ENCODE data around the gene SPECC1L.

The SPECC1L gene

DNA sequence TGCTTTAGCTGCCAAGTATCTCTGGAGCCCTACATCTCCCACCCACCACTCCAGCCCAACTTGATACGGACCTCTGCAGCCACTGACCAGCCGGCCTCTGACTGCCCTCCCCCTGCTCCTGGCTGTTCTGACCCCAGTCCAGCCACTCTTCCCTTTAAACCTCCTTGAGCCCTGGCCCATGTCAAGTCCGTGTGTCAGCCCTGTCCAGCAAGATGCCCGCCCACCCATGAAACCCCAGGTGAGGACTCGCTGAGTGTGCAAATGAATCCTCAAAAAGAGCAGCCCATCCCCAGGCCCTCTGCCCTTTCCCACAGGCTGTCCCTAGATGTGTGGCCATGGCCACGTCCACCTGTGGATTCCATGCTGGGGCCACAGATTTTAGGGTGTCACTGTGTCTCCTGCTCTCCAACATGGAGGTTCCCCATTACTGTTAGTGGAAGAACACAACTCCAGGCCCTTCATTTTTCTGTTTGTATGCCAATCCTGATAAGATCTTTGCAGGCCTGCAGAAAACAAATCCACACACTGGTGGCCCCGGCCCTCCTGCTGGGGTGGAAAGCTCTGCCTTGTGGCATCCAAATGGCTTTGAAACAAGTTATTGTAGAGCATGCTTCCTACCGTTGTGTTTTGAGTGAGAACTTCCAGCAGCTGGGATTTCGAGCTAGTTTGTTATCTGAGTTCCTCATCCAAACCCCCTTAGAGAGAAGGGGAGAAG, 134.1 kb downstream of the SPECC1L start:
- DNase-seq, result no peak

DNA sequence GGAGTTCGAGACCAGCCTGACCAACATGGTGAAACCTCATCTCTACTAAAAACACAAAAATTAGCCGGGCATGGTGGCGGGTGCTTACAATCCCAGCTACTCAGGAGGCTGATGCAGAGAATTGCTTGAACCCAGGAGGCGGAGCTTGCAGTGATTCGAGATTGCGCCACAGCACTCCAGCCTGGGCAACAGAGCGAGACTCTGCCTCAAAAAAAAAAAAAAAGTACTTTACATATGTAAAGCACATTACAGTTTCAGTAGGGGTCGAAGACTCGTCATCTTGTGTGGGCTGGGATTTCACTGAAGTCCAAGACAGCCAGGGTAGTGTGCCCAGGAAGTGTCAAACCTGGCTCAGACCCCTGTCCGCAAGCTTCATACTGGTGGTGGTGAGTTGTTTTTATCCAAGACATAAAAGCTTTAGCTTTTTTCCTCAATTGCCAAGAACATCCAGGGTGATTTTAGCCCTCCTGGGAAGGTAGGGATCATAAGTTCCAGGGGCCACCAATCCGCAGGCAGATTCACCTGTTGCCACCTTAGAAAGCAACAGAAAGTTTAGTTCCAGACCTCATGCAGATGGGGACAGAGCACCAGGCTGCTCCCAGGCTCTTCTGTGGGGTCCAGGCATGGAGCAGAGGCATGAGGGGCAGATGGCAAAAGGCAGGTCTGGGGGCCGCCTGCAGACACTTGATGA, 135.1 kb downstream of the SPECC1L start:
- no peak for DNase-seq

DNA sequence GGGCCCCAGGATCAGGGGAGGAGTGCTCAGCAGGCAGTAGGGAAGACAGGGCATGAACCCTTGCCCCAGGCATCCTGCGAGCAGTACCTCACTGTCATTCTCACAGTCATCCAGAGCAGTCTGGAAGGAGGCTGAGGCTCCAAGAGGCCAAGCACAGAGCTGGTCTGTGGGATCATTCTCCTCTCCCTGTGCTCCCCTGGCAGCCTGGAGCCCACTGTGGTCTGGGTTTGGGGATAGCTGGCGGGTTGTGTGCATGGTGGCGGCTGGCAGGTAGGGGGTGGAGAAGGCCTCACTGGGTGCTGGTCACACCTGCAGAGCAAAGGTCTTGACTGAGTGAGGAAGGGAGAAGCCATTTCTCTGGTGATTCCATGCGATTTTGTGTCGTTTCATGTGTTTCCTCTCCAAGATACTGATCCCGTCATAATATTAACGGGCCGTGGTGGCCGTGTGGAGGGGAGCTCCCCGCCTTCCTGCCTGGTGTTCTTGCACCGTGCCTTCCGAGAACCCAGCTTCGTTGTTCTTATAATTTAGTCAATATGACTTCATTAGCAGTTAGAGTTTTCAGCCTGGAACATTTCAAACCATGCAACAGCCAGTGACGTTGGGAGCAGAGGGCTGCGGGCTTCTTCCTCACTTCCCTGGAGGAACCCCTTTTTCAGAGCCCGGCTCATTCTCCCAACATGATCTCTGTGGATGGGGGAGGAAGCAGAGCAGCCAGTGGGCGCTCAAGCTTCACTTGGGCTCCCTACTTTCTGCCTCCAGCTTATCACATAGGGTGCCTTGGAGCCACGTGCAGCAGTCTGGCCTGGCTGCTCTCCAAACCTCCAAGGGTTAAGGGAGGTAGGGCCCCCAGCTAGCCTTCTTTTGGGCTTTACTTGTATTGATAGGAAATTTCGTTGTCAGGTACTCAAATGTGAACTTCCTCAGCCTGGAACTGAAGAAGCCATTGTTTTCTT, 136.0 kb downstream of the SPECC1L start:
- no peak for DNase-seq

DNA sequence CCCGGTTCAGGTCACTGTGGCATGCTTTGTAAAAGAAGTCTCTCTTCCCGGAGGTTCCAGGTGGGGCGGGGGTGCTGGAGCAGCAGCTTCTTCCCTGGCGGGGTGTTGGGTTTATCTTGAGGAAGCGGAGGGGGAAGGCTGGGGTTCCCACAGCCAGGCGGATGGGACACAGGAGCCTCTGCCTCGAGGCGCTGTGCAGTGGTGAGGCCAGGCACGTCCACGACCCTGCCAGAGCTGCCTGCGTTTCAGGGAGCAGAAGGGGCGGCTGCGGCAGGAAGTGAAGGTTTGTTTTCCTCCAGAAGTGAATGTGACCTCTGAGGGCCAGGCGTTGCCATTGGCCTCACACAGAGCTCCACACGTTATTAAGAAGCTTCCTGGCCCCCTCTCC, 136.6 kb downstream of the SPECC1L start:
- DNase-seq, result no peak

DNA sequence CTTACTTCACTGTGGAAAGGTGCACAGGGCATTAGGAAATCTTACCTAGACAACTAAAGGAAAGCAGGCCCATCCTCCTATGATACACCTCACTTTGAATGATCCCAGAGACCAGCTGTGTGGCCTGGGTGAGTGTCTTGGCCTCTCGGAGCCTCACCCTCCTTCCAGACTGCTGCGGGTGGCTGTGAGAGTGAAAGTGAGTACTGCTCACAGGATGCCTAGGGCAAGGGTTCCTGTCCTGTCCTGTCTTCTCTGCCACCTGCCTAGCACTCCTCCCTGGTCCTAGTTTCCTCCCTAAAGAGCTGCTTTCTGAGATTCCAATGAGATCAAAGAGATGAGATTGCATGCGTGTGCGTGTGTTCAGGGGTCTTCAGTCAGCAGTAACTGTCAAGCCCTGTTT, 137.3 kb downstream of the SPECC1L start:
- DNase-seq, result no peak

DNA sequence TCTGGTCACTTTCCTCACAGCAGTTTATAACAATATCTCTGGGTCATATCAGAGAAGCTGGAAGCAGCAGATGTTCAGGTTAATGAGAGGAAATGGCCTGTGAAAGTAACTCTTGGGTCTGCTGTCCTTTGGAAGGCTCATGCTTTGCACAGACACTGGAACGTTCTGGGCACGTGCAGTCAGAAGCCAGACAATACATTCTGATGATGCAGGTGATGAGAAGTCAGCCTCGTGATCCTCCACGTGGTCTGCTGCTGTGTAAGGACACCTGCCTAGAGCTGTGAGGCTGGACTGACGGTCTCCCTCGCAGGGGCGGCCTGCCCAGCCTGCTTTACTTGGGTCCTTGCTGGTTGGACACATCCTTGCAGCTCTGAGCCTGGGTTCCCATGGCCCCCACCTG, 138.0 kb downstream of the SPECC1L start:
- DNase-seq, result no peak

DNA sequence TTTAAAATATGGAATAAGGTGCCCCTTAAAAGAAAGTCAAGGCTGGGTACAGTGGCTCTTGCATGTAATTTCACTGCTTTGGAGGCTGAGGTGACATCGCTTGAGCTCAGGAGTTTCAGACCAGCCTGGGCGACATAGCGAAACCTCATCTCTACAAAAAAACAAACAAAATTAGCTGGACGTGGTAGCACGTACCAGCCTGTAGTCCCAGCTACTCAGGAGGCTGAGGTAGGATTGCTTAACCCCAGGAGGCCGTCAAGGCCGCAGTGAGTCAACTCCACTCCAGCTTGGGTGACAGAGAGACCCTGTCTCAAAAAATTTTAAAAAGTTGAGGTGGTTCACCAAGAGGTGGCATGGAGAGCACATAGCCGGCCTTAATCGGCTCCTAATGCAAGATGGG, 139.1 kb downstream of the SPECC1L start:
- DNase-seq, result no peak

DNA sequence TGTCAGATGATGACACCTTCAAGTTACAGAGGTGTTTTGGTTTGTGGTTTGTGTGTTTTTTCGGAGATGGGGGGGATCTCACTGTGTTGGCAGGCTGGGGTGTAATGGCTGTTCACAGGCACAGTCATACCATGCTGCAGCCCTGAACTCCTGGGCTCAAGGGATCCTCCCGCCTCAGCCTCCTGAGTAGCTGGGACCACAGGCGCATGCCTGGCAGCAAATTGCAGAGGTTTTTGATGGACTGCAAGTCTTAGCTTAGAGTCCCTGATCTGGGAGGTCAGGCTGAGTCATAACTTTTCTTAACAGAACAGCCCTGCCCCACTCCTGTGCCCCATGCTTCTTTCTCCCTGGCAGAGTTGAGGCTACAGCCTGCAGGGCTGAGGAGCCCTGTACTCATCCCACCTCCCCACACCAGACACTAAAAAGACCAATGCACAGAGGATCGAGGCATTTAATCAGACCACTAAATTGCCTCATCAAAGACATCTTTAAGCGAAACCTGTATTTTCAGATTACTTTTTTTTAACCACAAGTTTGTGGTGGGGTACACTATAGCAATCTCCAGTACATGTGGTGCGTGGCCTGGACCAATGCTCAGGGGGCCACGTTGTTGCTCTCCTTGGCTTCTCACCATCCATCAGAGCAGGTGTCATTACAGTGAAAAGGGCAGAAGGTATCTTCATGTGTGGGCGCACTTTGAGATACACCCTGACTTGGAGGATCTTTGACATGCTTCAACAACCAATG, 139.7 kb downstream of the SPECC1L start:
- DNase-seq, result peak; percentile 6

DNA sequence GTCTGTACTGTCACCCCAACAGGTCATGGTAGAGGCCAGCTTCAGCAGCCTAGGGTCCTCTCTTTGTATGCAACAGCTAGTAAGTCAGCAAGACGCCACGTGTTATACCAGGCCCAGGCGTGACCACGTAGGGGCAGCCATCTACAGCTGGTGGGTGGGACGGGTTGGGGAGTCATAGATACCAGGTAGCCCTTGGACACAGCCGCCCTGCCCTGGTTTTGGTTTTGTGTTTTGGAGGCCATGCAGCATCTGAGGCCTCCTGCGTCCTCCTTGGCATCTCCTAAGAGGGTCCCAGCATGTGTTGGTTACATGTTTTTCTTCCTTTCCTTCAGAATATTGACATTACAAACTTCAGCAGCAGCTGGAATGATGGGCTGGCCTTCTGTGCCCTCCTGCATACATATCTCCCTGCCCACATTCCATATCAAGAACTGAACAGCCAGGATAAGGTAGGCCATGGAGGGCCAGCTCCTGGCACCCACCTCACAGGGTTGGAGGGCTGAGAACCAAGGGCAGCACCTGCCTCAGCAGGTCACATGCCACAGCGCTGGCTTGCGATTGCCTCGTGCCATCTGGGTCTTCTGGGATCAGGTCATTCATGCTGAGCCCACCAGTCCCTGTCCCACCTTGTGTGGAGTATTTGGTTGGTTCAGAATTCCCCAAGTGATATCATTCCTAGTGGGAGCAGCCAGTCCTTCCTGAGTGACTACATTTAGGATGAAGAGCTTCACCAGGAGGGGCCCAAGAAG, 140.8 kb downstream of the SPECC1L start:
- DNase-seq, result no peak

DNA sequence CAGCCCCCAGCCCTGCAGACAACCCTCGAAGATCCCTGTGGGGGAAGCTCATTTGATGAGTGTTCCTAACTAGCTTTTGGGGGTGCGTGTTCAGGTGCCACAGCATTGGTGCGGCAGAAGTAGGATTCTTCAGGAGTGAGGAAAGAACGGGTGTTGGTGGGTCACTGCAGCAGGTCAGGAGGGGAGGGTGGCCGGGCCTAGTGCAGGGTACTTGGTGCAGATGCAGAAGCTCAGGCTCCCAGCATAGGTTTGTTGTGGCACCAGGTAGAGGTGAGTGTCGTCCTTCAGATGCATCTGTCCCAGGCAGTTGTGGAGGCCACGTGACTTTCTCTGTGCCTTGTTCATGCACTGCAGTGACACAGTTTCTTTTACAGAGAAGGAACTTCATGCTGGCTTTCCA, 141.6 kb downstream of the SPECC1L start:
- DNase-seq, result no peak

DNA sequence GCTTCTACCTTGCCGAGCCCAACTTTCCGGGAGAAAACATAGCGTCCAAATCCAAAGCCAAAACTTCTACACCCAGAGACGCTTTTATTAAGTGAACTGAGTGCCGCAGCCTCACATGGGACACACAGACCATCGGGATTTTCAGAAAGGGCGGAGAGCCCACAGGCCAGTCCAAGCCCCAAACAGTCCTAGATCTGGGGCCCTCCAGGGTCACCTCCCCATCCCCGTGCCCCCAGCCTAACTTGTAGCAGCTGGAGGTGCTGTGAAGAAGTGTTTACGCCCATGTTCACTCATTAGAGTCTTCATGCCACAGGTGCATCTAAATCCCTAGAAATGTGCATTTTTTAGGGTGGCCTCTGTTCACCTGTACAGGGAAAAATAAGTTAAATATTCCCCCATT, 142.6 kb downstream of the SPECC1L start:
- no peak for DNase-seq

DNA sequence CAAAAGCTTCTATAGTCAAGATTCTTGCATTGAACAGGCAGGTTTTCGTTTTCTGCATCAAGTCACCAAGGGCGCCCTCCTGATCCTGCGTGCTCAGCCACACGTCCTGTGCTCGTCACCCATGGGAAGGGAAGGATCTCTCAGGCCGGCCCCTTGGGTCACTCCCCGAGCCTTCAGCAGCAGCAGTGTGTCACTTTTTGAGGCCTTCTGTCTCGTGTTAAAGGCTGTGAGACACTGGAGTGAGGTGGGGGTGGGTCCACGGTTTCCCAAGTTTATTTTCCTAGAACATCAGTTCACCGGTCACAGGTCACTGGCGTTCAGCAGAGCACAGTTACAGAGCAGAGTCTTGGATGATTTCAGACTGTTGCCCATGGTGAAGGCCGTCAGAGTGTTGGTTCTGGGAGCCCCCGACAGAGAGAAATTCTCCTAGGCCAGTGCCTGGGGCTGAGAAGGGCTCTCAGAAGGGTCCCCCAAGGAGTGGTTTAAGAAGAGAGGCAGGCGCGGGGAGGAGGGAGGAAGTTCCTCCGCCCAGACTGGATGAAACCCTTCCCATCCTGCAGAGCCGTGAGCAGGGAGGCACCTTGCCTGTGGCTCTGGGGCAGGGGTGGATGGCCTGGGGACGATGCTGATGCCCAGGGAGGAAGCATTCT, 143.2 kb downstream of the SPECC1L start:
- no peak for DNase-seq

DNA sequence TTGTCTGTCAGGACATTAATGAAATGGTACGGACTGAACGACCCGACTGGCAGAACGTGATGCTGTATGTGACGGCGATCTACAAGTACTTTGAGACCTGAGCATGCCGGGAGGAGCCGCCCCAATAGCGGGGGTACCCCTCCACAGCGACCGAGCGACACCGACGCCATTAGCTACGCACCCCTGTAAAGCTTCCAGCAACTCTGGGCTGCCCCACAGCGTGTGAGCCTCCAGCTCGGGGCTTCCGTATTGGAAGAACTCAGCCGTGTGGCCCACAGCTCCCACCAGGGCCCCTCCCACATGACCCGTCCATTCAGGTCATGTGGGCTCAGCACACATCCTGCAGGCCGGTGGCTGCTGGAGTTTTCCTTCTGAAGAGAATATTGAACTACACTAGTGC, 143.9 kb downstream of the SPECC1L start:
- no peak for DNase-seq

DNA sequence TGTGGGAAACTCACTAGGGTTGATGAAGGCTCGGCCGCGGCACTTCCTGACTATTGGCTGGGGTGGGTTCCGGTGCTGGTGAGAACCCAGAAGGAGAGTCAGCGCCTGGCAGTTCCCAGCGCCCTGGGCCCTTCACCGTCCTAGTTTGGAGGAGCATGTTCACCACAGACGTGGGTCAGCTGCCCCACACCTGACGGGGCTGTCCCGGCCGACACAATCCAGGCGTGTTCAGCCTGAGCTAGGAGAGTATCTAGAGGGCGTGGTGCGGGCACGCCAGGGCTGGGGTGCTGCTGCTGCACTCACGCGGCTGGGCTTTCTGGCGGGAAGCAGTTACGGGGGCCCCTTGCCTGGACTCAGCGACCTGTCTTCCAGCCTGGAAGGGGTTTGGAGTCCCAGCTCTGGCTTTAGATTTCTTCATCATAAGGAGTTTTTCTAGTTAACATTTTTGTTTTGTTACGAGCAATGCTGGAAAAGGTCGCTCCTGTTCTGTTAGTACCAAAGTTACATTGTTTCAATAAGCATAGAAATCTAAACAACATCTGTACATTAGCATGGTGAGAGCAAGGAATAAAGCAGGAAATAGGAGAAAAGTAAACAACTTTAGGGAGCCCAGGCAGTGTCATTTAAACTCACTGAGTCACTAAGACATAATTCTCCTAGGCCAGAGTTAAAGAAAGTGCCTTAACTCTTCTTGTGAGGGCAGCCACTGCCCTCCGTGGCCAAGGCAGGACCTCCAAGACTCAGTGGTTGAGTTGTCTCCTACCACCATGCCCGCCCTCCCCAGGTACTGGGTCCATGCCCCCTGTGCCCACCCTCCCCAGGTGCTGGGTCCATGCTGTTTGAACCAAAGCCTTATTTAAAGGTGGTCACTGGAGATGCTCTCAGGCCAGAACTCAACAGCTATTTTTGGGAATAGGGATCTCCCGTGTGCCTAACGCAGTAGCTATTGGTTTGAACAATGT, 144.6 kb downstream of the SPECC1L start:
- no peak for DNase-seq

DNA sequence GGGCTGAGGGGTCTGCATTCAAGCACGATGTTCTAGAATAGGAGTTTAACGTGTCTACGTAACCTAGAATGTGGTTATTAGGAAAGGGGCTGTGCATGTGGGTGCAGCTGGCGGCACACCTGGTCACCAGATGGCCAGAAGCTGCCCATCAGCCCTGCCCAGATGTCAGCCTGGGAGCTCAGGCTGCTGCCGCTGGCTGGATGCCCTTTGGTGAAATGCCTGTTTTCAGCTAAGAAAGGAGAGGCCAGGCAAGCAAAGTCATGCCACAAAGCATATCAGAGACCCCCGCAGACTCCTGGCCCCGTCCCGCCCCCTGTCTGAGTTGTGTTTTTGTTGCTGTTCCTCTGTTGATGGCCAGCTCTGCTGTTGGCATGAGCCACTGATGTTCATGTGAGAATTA, 145.5 kb downstream of the SPECC1L start:
- no peak for DNase-seq

DNA sequence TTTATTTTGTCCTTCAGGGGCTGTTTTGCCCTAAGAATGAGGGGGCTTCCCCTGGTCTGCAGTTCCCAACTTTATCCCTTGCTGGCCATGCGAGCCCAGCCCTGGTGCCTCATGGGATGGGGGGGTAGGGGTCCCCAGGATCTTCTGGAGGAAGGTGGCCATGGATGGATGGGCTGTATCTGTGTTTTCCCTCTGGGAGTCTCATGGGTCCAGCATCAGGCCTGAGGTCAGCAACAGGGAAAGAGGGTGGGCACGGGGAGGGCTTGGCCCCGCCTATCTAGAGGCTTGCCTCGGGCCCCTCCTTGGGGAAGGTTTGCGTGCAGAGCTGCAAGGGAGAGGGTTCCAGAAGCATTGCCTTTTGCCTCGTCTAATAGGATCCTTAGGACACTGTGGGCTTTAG, 146.0 kb downstream of the SPECC1L start:
- DNase-seq, result no peak

DNA sequence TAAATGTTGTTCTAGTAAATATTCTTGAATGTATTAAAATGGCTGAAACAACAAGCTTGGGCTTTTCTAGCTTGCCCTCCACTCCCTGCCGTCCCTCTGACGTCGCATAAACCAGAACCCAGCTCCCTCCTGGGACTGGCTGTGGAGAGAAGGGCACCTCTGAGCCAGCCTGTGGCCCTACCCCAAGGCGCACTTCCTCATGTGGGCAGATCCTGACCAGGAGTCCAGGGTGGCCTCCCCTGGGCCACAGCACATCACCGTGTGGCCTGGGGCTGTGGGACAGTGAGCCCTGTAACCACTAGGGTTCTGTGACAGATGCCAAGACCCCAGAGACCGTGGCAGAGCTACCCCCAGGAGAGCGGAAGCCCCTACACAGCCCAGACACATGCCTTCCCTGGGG, 146.6 kb downstream of the SPECC1L start:
- DNase-seq, result no peak

DNA sequence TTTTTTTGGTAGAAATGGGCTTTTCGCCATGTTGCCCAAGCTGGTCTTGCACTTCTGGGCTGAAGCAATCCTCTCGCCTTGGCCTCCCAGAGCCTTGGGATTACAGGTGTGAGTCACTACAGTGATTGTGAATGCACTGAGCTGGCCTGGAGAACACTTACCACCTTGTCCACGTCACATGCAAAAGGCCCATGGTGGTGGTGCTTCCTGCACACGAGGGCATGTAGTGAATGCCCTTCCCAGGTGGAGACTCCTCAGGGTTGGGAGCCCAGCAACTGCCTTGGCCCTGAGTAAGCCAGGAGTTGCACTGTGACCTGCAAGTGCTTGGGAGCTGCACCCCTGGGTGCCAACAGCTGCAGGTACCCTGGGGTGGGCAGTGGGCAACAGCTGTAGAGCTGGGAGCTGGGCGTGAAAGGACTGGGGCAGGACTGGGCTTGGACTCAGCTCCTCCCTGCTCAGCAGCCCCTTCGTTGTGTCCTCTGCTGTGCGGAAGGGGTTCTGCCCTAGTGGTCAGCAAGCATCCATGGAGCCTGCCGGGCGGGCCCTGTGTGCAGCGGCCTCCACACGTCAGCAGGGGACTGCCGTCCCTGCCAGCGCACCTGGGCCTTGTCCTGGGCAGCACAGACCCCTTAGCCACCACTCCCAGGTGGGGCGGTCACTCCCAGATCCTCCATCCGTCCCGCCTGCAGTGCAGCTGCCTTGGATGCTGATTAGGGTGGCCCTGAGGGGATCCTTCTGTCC, 147.4 kb downstream of the SPECC1L start:
- DNase-seq, result no peak

DNA sequence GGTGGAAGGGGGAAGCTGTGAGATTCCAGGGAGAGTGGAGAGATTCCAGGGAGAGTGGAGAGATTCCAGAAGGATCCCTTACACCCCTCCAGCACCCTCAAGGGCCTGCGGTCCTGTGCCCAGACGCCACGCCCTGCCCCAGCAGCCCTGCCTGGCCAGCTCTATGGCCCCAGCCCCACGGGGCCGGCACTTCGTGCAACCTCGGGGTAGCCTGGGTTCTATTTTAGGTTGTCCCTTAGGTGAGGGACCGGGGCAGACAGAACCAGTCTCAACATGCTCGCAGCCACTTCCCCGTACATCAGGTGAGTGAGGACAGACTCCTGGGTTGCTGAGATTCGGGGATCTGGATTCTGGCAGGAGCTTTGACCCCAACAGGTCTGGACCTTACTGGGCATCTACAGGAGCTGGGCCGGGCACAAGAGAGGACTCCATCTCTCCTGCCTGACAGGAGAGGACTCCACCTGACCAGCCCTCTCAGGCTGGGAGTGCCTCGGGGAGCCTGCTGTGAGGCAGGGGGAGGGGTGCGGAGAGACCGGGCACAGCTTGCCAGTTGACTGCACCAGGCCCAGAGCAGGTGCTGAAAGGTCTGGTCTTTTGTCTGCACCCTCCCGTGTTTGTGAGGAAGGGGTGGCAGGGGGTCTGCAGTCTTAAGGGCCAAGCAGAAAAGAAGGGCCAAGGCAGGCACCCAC, 148.3 kb downstream of the SPECC1L start:
- DNase-seq, result no peak

Measured in stimulated activated CD4-positive, alpha-beta T cell treated with anti-CD3 and anti-CD28 coated beads, Interleukin-15, amount 100 ng/mL, for 24 hours (primary cell).